ENCODE results near the gene MYLK.

The MYLK gene

DNA sequence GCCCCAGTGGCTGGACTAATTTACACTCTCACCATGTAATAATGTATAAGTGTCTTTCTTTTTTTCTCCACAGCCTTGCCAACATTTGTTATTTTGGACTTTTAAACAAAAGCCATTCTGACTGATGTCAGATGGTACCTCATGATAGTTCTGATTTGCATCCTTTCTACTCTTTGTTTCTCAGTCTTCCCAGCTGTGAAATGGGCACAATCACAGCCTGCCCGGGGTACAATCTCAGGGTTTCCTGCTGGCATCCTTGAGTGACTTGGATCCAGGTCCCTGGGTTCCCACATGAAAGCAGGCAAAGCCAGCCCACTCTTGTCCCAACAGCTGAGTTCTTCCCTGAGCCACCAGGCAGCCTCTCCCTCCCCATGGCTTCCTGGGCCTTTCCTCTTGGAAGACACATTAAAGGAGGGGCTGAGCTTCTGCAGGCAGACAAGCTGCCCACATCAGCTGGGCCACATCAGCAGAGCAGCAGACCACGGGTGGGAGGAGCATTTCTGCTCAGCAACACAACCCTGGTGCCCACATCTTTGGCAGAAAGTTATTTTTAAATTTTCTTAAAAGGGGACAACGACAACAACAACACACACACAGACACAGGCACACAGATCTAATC lies 82.0 kb downstream of the MYLK start:
- H3K4me1 ChIP-seq (ENCODE audit: insufficient read depth, poor library complexity, severe bottlenecking): peaks cover 4% of the 10 kb centered on the region
- no peaks in the 10 kb centered on the region for H3K36me3 ChIP-seq (ENCODE audit: low read depth)
- DNase-seq (ENCODE audit: low spot score) (no peak), ATAC-seq (ENCODE audit: low read depth) (no peak)
- H3K9me3 ChIP-seq (ENCODE audit: severe bottlenecking): no peaks in the 10 kb centered on the region
- TF ChIP-seq, protein P1, sequence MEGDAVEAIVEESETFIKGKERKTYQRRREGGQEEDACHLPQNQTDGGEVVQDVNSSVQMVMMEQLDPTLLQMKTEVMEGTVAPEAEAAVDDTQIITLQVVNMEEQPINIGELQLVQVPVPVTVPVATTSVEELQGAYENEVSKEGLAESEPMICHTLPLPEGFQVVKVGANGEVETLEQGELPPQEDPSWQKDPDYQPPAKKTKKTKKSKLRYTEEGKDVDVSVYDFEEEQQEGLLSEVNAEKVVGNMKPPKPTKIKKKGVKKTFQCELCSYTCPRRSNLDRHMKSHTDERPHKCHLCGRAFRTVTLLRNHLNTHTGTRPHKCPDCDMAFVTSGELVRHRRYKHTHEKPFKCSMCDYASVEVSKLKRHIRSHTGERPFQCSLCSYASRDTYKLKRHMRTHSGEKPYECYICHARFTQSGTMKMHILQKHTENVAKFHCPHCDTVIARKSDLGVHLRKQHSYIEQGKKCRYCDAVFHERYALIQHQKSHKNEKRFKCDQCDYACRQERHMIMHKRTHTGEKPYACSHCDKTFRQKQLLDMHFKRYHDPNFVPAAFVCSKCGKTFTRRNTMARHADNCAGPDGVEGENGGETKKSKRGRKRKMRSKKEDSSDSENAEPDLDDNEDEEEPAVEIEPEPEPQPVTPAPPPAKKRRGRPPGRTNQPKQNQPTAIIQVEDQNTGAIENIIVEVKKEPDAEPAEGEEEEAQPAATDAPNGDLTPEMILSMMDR (IDR thresholded peaks at IDR 0.05; ENCODE audit: poor library complexity, severe bottlenecking): no peak
- no peak overlapping the region for H3K4me3 ChIP-seq (ENCODE audit: severe bottlenecking)
- H3K27ac ChIP-seq (ENCODE audit: poor library complexity, severe bottlenecking): no peak overlapping the region
- no peaks in the 10 kb centered on the region for H3K27me3 ChIP-seq (ENCODE audit: insufficient read depth, poor library complexity, severe bottlenecking)

DNA sequence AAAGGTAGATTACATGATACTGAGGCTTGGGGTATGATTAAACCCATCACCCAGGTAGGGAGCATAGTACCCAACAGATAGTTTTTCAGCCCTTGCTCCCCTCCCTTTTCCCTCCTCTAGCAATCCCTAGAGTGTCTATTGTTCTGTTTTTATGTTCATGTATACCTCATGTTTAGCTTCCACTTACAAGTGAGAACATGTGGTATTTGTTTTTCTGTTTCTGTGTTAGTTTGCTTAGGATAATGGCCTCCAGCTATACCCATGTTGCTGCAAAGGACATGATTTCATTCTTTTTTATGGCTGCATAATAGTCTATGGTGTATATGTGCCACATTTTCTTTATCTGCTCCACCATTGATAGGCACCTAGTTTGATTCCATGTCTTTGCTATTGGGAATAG lies 82.7 kb downstream of the MYLK start:
- Histone ChIP-seq H3K27me3 (ENCODE audit: insufficient read depth, poor library complexity, severe bottlenecking) (no peaks in the 10 kb centered on the region), H3K27ac (ENCODE audit: poor library complexity, severe bottlenecking) (no peak overlapping the region), H3K4me1 (ENCODE audit: insufficient read depth, poor library complexity, severe bottlenecking) (peaks cover 4% of the 10 kb centered on the region), H3K4me3 (ENCODE audit: severe bottlenecking) (no peak overlapping the region), H3K36me3 (ENCODE audit: low read depth) (no peaks in the 10 kb centered on the region), H3K9me3 (ENCODE audit: severe bottlenecking) (no peaks in the 10 kb centered on the region)
- DNase-seq (ENCODE audit: low spot score) (no peak), ATAC-seq (ENCODE audit: low read depth) (no peak)
- TF ChIP-seq, protein P1 (IDR thresholded peaks at IDR 0.05; ENCODE audit: poor library complexity, severe bottlenecking): no peak

DNA sequence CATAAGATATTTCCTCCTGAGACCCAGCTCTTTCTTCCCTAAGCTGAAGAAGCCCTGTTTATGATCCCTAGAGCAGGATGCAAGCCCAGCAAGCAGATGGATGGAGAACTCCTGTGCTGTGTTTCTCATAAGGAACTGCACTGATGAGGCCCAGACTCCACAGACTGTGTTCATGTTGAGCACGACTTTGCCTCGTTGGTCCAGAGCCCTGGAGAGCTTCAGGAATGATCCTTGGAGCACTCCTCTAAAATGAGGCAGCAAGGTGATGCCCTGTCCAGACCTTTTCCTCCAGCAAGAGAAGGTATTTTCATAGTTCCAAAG lies 83.8 kb downstream of the MYLK start:
- peaks cover 4% of the 10 kb centered on the region for H3K4me1 ChIP-seq (ENCODE audit: insufficient read depth, poor library complexity, severe bottlenecking)
- TF ChIP-seq, protein P1 (IDR thresholded peaks at IDR 0.05; ENCODE audit: poor library complexity, severe bottlenecking): no peak
- no peak overlapping the region for H3K4me3 ChIP-seq (ENCODE audit: severe bottlenecking)
- H3K27ac ChIP-seq (ENCODE audit: poor library complexity, severe bottlenecking): peak overlapping the region; percentile 37
- H3K27me3 ChIP-seq (ENCODE audit: insufficient read depth, poor library complexity, severe bottlenecking): no peaks in the 10 kb centered on the region
- ATAC-seq (ENCODE audit: low read depth): no peak
- H3K36me3 ChIP-seq (ENCODE audit: low read depth): no peaks in the 10 kb centered on the region
- no peaks in the 10 kb centered on the region for H3K9me3 ChIP-seq (ENCODE audit: severe bottlenecking)
- DNase-seq (ENCODE audit: low spot score): no peak

DNA sequence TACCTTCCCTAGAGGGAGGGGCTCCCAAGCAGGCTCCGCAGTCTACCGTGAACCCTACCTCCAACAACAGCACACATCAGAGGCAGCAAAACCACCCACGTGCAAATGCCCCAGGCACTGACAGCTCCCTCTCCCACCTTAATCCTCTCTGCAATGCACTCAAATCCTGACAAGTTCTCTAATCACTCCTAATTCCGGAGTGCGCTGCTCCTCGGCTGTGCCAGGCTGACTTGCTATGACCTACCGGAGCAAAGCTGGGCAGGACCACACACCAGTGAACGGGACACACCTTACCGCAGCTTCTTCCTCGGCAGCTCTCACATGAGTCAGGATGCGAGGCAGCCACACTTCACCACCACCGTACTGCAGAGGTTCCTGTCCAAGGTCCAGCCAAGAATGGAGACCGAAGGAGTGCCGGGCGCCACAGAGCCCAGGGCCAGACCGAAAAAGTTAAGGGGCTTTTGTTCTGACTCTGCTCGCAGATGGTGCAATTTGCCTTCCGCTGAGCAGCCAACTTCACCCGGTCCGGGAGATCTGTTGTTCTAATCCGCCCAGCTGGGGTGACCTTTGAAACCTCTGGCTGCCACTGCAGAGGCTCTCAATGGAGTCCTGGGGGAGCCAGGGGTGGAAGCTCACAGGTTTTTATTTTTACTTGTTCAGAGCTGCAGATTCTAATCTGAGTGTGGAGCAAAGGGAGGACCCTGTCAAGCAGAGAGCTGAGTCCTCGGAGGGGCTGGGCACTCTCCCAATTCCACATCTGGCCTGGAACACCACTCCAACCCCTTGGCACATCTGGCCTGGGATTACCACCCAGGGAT lies 84.4 kb downstream of the MYLK start:
- Histone ChIP-seq H3K36me3 (ENCODE audit: low read depth) (no peaks in the 10 kb centered on the region), H3K4me1 (ENCODE audit: insufficient read depth, poor library complexity, severe bottlenecking) (peaks cover 4% of the 10 kb centered on the region), H3K9me3 (ENCODE audit: severe bottlenecking) (no peaks in the 10 kb centered on the region), H3K27ac (ENCODE audit: poor library complexity, severe bottlenecking) (peak overlapping the region; percentile 37), H3K4me3 (ENCODE audit: severe bottlenecking) (no peak overlapping the region), H3K27me3 (ENCODE audit: insufficient read depth, poor library complexity, severe bottlenecking) (no peaks in the 10 kb centered on the region)
- TF ChIP-seq, protein P1 (IDR thresholded peaks at IDR 0.05; ENCODE audit: poor library complexity, severe bottlenecking): no peak
- peak; percentile 99 for ATAC-seq (ENCODE audit: low read depth)
- peak; percentile 85 for DNase-seq (ENCODE audit: low spot score)

DNA sequence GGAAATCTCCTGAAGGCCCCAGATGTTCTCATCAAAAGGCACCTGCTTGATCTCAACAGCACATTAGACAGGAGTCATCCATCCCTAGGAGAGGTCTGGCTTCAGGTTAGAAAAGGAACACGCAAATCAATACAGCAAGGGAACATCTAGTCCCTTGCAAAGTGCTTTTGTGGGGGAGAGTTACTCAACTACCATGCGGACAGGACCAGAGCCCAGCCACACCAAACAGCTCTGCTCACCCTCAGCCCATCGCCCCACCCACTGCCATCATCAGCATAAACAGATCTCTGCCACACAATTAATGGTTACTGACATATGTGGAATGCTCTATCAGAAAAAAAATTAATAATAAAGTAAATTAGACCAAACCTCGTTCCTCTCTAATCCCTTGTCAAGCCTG lies 85.6 kb downstream of the MYLK start:
- H3K4me3 ChIP-seq (ENCODE audit: severe bottlenecking): no peak overlapping the region
- DNase-seq (ENCODE audit: low spot score) (no peak), ATAC-seq (ENCODE audit: low read depth) (no peak)
- H3K27ac ChIP-seq (ENCODE audit: poor library complexity, severe bottlenecking): no peak overlapping the region
- H3K4me1 ChIP-seq (ENCODE audit: insufficient read depth, poor library complexity, severe bottlenecking): peaks cover 4% of the 10 kb centered on the region
- no peaks in the 10 kb centered on the region for H3K36me3 ChIP-seq (ENCODE audit: low read depth)
- no peaks in the 10 kb centered on the region for H3K9me3 ChIP-seq (ENCODE audit: severe bottlenecking)
- H3K27me3 ChIP-seq (ENCODE audit: insufficient read depth, poor library complexity, severe bottlenecking): no peaks in the 10 kb centered on the region
- TF ChIP-seq, protein P1 (IDR thresholded peaks at IDR 0.05; ENCODE audit: poor library complexity, severe bottlenecking): no peak

Measured in RWPE2 (cell line).